H9 (cell line): Measurements from ENCODE around the gene NRCAM. TPM values are rescaled to one million over a fixed set of nuclear protein-coding genes. Genes with fewer than 3 reads are reported as not detected.

Experiments
- DNase-seq: peaks from one replicate; pipeline ENCODE4 v3.0.0-alpha.2; 2017
- H2AFZ ChIP-seq: one replicate; pipeline ENCODE4 v1.6.1; 2013; ENCODE audit warnings: mild to moderate bottlenecking, low read length, control low read depth, moderate library complexity
- H2AK5ac ChIP-seq: 2 replicates; pipeline ENCODE4 v1.6.1; 2013; ENCODE audit warnings: low read length, control low read depth, mixed read lengths; ENCODE audit not compliant: insufficient read length
- H2BK120ac ChIP-seq: one replicate; pipeline ENCODE4 v1.6.1; 2013; ENCODE audit warnings: low read depth, mild to moderate bottlenecking, low read length, control low read depth, inconsistent platforms; ENCODE audit not compliant: poor library complexity, severe bottlenecking
- H2BK12ac ChIP-seq: 2 replicates; pipeline ENCODE4 v1.6.1; 2013; ENCODE audit warnings: low read length, control low read depth, mixed read lengths, low read depth; ENCODE audit not compliant: insufficient read length
- H2BK15ac ChIP-seq: 2 replicates; pipeline ENCODE4 v1.6.1; 2013; ENCODE audit warnings: low read depth, low read length, control low read depth
- H2BK20ac ChIP-seq: one replicate; pipeline ENCODE4 v1.6.1; 2013; ENCODE audit warnings: low read depth, mild to moderate bottlenecking, low read length, control low read depth, inconsistent platforms; ENCODE audit not compliant: poor library complexity, severe bottlenecking
- H2BK5ac ChIP-seq: 2 replicates; pipeline ENCODE4 v1.6.1; 2013; ENCODE audit warnings: low read length, control low read depth, mixed read lengths; ENCODE audit not compliant: insufficient read length
- H3K14ac ChIP-seq: 2 replicates; pipeline ENCODE4 v1.6.1; 2013; ENCODE audit warnings: low read length, control low read depth; ENCODE audit not compliant: insufficient read depth
- H3K18ac ChIP-seq: 2 replicates; pipeline ENCODE4 v1.6.1; 2013; ENCODE audit warnings: low read depth, mild to moderate bottlenecking, mixed read lengths, low read length, control low read depth; ENCODE audit not compliant: insufficient read length
- H3K23ac ChIP-seq: 2 replicates; pipeline ENCODE4 v1.6.1; 2013; ENCODE audit warnings: low read length, control low read depth, mixed read lengths, low read depth; ENCODE audit not compliant: insufficient read length
- H3K23me2 ChIP-seq: 2 replicates; pipeline ENCODE4 v1.6.1; 2013; ENCODE audit warnings: low read depth, mild to moderate bottlenecking, mixed read lengths, low read length, control low read depth; ENCODE audit not compliant: insufficient read length, poor library complexity, severe bottlenecking
- H3K27ac ChIP-seq: 2 replicates; pipeline ENCODE4 v1.5.1; 2013; ENCODE audit warnings: low read length, control low read depth, mixed read lengths, low read depth; ENCODE audit not compliant: insufficient read length
- H3K27me3 ChIP-seq: 2 replicates; pipeline ENCODE4 v1.6.1; 2013; ENCODE audit warnings: low read length, control low read depth, inconsistent platforms; ENCODE audit not compliant: insufficient read depth
- H3K4ac ChIP-seq: 2 replicates; pipeline ENCODE4 v1.6.1; 2013; ENCODE audit warnings: low read depth, mild to moderate bottlenecking, control low read depth, inconsistent platforms, low read length, moderate library complexity
- H3K4me1 ChIP-seq: 2 replicates; pipeline ENCODE4 v1.6.1; 2013; ENCODE audit warnings: low read length, control low read depth, inconsistent platforms; ENCODE audit not compliant: insufficient read depth
- H3K4me2 ChIP-seq: 2 replicates; pipeline ENCODE4 v1.6.1; 2013; ENCODE audit warnings: low read length, control low read depth, mixed read lengths; ENCODE audit not compliant: insufficient read length, insufficient read depth
- H3K56ac ChIP-seq: 2 replicates; pipeline ENCODE4 v1.6.1; 2013; ENCODE audit warnings: low read depth, mild to moderate bottlenecking, mixed read lengths, low read length, control low read depth; ENCODE audit not compliant: insufficient read length
- H3K79me1 ChIP-seq: 2 replicates; pipeline ENCODE4 v1.6.1; 2013; ENCODE audit warnings: low read depth, mild to moderate bottlenecking, moderate library complexity, low read length, control low read depth, inconsistent platforms; ENCODE audit not compliant: insufficient read depth, poor library complexity, severe bottlenecking
- H3K79me2 ChIP-seq: 2 replicates; pipeline ENCODE4 v1.6.1; 2013; ENCODE audit warnings: low read length, control low read depth, inconsistent platforms; ENCODE audit not compliant: insufficient read depth
- H3K9ac ChIP-seq: 2 replicates; pipeline ENCODE4 v1.6.1; 2013; ENCODE audit warnings: low read length, control low read depth, mixed read lengths; ENCODE audit not compliant: insufficient read length; ENCODE audit errors: extremely low read depth
- H3K9me3 ChIP-seq: one replicate; pipeline ENCODE4 v1.6.1; 2013; ENCODE audit warnings: low read depth, low read length, inconsistent platforms; ENCODE audit not compliant: control insufficient read depth
- H3T11ph ChIP-seq: one replicate; pipeline ENCODE4 v1.6.1; 2013; ENCODE audit warnings: mild to moderate bottlenecking, low read length, control low read depth, inconsistent platforms
- H4K20me1 ChIP-seq: one replicate; pipeline ENCODE4 v1.6.1; 2013; ENCODE audit not compliant: control insufficient read depth, insufficient read length, insufficient read depth
- H4K5ac ChIP-seq: 2 replicates; pipeline ENCODE4 v1.6.1; 2013; ENCODE audit warnings: low read depth, mild to moderate bottlenecking, mixed read lengths, low read length, control low read depth; ENCODE audit not compliant: insufficient read length
- H4K8ac ChIP-seq: replicated peaks from 2 replicates; pipeline ENCODE4 v1.6.1; 2013; ENCODE audit warnings: low read length, control low read depth, mixed read lengths, low read depth; ENCODE audit not compliant: insufficient read length
- H4K91ac ChIP-seq: 2 replicates; pipeline ENCODE4 v1.6.1; 2013; ENCODE audit warnings: low read depth, mild to moderate bottlenecking, moderate library complexity, mixed read lengths, low read length, control low read depth; ENCODE audit not compliant: insufficient read length
- H3K27ac Mint-ChIP-seq, 3 experiments: 2 replicates in 2 of 3; 3 replicates in 1 of 3; pipeline ENCODE4 v1.8.0; 2020 to 2021; ENCODE audit warnings: mixed read lengths in 3 of 3, mild to moderate bottlenecking in 1 of 3, moderate library complexity in 1 of 3
- H3K27me3 Mint-ChIP-seq: 2 replicates; pipeline ENCODE4 v1.8.0; 2021; ENCODE audit warnings: low read depth, mild to moderate bottlenecking, moderate library complexity, mixed read lengths
- H3K36me3 Mint-ChIP-seq, 3 experiments: 2 replicates in 2 of 3; 3 replicates in 1 of 3; pipeline ENCODE4 v1.8.0; 2020 to 2021; ENCODE audit warnings: low read depth in 3 of 3, mixed read lengths in 3 of 3; ENCODE audit not compliant: insufficient read depth in 1 of 3
- H3K4me1 Mint-ChIP-seq, 2 experiments: 2 replicates each; pipeline ENCODE4 v1.8.0; 2020; ENCODE audit warnings: mixed read lengths in 2 of 2
- H3K4me3 Mint-ChIP-seq, 2 experiments: 2 replicates in 1 of 2; 3 replicates in 1 of 2; pipeline ENCODE4 v1.8.0; 2020 to 2021; ENCODE audit warnings: mild to moderate bottlenecking in 2 of 2, mixed read lengths in 2 of 2, moderate library complexity in 1 of 2
- H3K9me3 Mint-ChIP-seq, 2 experiments: 2 replicates in 1 of 2; 3 replicates in 1 of 2; pipeline ENCODE4 v1.8.0; 2020; ENCODE audit warnings: mild to moderate bottlenecking in 2 of 2, mixed read lengths in 2 of 2, moderate library complexity in 1 of 2
- CTCF ChIP-seq: fragments of 200-600 bp; sonication (generic); conservative IDR thresholded peaks from 3 replicates; pipeline ENCODE4 v1.8.0; 2021; ENCODE audit warnings: antibody characterized with exemption, mild to moderate bottlenecking
- total RNA-seq: library from RNA; stranded (reverse); gene quantifications from 2 replicates; pipeline ENCODE4 v1.2.1, GENCODE V29; 2021

Gene NRCAM
- total RNA-seq, 1 experiment from 2014 or later = 2.3 TPM

- Histone ChIP-seq H4K5ac (no peak overlapping the region), H3K79me2 (no peaks in the 10 kb centered on the region)
Observed at GRCh38 chr7:108449521-108449920, 6.7 kb downstream of the NRCAM start.

More at GRCh38 chr7:108449521-108449920, 6.7 kb downstream of the NRCAM start:
- Histone ChIP-seq H4K8ac (no peak overlapping the region), H3K9me3 (no peaks in the 10 kb centered on the region), H3K56ac (no peak overlapping the region), H3K27ac (no peak overlapping the region), H3K23me2 (peaks cover 4% of the 10 kb centered on the region), H3K23ac (no peak overlapping the region), H3K14ac (no peak overlapping the region), H3K4ac (no peak overlapping the region), H2BK120ac (no peak overlapping the region), H2BK20ac (no peak overlapping the region), H3T11ph (no peak overlapping the region), H3K9ac (no peak overlapping the region), H3K27me3 (peaks cover 6% of the 10 kb centered on the region; the same call in 1 of the 2 replicates), H4K20me1 (no peaks in the 10 kb centered on the region), H2BK5ac (no peak overlapping the region), H2BK12ac (no peak overlapping the region), H4K91ac (no peak overlapping the region), H2AFZ (no peak overlapping the region), H3K18ac (no peak overlapping the region), H3K4me1 (peaks cover 4% of the 10 kb centered on the region; the same call in 1 of the 2 replicates), H3K4me2 (no peak overlapping the region), H2AK5ac (no peak overlapping the region), H3K79me1 (no peaks in the 10 kb centered on the region), H2BK15ac (no peak overlapping the region)
- no peaks in the 10 kb centered on the region for H3K36me3 Mint-ChIP-seq
- no peaks in the 10 kb centered on the region for H3K9me3 Mint-ChIP-seq
- DNase-seq = no peak
- no peak for TF ChIP-seq CTCF
- H3K27ac Mint-ChIP-seq = peak overlapping the region in 2 of 3 experiments; percentile 76 to 89; a peak in 2 of 7 replicates
- H3K4me3 Mint-ChIP-seq = no peak overlapping the region
- peaks cover 21 to 37% of the 10 kb centered on the region in 2 experiments for H3K4me1 Mint-ChIP-seq
- H3K27me3 Mint-ChIP-seq = peaks cover 31% of the 10 kb centered on the region
